GM03348 (cell line): ENCODE results near the gene CATSPERD.
"Not testable (repeated sequence)": the region's sequence is repeated elsewhere in the genome, so short reads cannot be mapped to it uniquely, and the experiment has no call there.

Experiments
- DNase-seq: peaks from one replicate; pipeline ENCODE4 v3.0.0; 2012; ENCODE audit warnings: low spot score

Gene CATSPERD

DNA sequence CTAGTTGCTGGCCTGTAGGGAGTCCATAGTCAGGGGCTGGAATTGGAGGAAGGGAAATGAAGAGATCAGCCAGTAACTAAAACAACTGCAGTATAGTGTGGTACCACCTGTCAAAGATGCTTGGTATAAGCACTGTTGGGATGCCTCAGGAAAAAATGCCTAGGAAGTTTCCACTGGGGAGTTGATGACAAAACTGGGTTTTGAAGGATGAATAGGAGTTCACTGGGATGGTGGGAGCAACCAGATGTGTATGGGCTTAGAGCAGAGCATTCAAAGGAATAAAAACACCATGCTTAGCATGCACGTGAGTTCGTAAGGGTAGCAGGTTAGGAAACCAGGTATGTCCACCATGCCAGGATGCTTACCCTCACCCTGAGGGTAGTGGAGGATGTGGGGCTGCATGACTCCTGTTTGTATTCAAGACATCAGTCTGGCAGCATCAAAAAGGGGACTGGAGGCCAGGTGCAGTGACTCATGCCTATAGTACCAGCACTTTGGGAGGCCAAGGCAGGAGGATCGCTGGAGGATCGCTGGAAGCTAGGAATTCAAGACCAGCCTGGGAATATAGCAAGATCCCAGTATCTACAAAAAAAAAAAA, 7.1 kb downstream of the CATSPERD start:
- no peak for DNase-seq

GRCh38 chr19:5733172-5733571, 12.7 kb downstream of the CATSPERD start:
- not testable (repeated sequence) for DNase-seq

- no peak for DNase-seq
These were observed 18.0 kb downstream of the CATSPERD start for GRCh38 chr19:5738423-5738822.

GRCh38 chr19:5742051-5742450, 21.6 kb downstream of the CATSPERD start:
- DNase-seq: no peak

GRCh38 chr19:5743630-5744029, 23.2 kb downstream of the CATSPERD start:
- peak; percentile 26 for DNase-seq

GRCh38 chr19:5744999-5745398, 24.6 kb downstream of the CATSPERD start:
- not testable (repeated sequence) for DNase-seq

- DNase-seq: not testable (repeated sequence)
These were observed 28.5 kb downstream of the CATSPERD start for GRCh38 chr19:5748920-5749319.

- no peak for DNase-seq
These were observed 29.1 kb downstream of the CATSPERD start for GRCh38 chr19:5749505-5749904.

DNA sequence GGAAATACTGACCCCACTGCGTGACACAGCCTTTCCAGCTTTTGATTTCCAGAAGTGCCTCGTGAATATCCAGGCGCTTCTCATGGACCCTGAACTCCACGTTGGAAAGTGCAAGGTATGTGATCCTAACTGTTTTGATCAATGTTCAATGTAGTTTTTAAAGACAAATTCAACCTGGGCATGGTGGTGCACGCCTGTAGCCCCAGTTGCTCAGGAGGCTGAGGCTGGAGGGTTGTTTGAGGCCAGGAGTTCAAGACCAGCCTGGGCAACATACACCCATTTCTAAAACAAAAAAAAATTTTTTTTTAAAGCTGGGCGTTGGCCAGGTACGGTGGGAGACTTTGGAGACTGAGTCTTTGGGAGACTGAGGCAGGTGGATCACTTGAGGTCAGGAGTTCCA, 31.3 kb downstream of the CATSPERD start:
- DNase-seq: no peak

GRCh38 chr19:5753743-5754142, 33.3 kb downstream of the CATSPERD start:
- no peak for DNase-seq

- DNase-seq: no peak
These were observed 42.3 kb downstream of the CATSPERD start for GRCh38 chr19:5762608-5763217.

DNA sequence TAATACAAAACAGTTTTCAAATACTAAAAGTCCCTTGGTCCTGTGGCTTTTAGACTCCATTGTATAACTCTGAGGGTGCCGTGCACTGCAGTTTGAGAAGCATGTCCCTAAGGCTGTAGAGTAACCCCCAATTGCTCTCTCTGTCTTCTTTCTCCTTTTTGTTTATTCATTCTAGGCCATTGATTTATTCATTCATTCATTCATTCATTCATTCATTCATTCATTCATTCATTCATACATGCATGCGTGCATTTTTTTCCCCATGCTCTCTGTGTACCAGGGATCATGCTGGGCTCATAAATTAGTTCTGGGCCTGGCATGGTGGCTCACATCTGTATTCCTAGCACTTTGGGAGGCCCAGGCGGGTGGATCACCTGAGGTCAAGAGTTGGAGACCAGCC, 44.8 kb downstream of the CATSPERD start:
- DNase-seq: no peak

GRCh38 chr19:5767949-5768348, 47.5 kb downstream of the CATSPERD start:
- DNase-seq: no peak

DNA sequence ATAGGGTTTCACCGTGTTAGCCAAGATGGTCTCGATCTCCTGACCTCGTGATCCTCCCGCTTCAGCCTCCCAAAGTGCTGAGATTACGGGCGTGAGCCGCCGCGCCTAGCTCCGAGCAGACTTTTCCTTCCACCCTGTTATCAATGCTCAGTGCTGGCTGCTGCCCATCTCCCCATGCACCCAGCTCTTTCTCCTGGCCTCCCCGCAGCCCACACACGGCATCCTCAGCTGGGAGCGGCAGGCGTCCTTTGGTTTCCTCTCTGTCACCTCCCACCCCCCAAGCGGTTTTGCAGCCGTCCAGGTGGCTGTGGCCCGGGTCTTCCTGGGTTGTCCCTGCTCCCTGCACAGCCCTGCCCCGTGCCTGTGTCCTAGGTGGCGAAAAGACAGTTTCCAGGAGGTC, 52.0 kb downstream of the CATSPERD start:
- no peak for DNase-seq

DNA sequence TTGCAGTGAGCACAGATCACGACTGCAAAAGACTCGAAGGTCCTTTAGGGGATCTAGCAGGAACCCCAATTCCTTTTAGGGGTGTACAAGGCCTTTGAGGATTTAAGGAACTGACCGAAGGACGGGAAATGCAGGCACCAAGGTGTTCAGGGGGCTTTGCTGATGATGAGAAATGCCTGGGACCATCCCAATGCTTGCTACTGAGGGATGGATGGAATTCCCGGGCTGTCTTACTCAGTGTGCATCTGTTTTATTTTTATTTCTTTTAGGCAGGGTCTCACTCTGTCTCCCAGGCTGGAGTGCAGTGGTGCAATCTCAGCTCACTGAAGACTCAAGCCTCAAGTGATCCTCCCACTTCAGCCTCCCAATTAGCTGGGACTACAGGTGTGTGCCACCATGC, 52.8 kb downstream of the CATSPERD start:
- no peak for DNase-seq

GRCh38 chr19:5774921-5775320, 54.5 kb downstream of the CATSPERD start:
- DNase-seq: no peak

- DNase-seq: peak; percentile 31
These were observed 55.4 kb downstream of the CATSPERD start for GRCh38 chr19:5775668-5776309.

DNA sequence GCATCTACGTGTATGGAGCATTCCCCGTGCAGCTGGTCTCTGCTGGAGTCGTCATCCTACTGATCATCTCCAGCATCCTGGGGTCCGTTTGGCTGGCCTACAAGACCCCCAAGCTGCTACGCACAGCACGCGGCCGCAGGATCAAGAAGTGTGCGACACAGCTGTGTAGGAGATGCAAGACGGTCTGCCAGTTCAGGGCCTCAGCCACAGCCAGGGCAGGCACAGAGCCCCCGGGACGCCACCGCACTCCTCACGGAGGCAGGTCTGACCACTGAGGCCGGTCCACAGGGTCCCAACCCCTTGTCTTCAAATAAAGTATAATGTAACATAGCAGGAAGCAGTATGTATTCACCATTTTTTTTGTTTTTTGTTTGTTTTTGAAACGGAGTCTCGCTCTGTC, 58.0 kb downstream of the CATSPERD start:
- no peak for DNase-seq

- DNase-seq: not testable (repeated sequence)
These were observed 60.5 kb downstream of the CATSPERD start for GRCh38 chr19:5780916-5781315.

DNA sequence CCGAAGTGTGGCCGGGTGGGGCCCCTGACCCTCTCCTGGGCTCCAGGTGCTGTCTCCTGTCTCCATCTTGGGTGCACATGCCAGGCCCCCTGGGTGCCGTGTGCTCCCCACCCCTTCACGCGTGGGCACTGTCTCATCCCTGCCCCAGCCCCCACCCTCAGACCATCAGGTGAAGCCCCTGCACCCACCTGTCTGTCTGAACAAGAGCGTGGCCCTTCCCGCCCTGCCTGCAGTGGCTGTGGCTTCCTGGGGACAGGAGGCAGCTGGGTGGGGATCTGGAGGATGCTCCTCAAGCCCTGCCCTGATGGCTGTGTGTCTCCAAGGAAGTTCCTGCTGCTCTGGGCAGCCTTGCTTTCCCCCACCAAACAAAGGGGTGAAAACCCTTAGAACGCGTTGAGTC, 61.9 kb downstream of the CATSPERD start:
- DNase-seq: no peak

DNA sequence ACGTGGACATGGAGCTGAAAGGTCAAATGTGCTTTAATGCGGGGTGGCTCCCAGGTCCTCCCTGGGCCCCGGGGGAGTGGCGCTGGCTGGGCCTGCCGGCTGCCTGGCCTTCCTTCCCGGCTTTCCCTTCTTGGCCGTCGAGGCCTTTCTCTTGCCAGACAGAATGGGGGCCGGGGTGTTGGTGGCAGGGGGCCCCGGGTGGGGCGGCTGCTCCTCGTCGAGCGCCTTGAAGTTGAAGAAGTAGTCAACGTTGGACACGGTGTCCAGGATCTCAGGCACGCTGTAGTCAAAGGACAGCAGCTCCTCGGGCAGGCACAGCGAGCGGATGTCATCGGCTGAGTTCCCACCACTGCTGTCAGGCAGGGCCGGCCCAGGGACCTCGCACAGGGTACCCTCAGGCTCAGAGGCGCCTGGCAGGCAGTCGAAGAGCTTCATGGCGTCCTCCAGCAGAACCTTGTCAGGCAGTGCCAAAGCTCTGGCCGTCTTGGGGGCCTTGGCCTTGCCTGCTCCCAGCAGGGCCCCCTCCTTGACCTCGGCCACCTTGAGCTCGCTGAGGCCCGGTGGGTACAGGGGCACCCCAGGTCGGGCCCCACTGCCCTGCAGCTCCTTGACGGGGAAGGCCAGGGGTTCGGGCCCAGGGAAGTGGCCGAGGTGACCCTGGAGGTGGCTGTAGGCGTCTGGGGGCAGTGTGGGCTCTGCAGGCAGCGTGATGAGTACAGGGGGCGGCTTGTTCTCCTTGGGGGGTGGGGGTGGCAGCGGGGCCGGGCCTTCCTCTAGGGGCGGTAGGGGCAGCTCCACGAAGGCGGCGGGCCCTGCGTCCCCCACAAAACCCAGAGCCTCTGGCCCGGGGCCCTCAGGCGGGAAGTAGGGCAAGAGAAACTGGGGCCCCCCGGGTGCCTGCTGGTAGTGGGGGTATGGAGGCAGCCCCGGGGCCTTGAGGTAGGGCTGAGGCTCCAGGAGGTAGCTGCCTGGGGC, 62.8 kb downstream of the CATSPERD start:
- DNase-seq: no peak

DNA sequence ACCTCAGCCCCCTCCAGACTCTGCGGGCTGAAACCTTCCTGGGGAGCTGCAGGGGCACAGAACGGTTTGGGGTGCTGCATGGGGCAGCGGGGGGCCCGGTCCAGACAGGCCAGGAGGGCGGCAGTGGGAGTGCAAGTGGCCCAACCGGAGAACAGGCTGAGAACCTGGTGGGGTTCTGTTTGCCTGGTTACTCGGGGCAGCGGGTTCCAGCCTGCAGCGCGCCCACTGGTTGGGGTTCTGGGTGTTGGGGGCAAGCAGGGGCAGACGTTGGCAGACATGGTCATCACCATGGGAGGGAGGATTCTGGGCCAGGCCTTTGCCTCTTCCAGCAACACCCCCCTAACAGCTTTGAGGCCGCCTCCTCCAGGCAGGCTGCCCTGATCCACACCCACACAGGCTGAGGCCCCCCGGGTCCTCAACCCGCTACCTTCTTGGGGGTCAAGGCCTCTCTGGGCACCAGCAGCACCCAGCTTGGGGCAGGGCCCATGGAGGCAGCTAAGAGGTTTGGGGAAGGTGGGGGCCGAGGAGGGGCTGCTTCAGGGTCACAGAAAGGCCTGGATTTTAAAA, 64.2 kb downstream of the CATSPERD start, which contains the start of gene PRR22:
TSS of gene PRR22 (minus strand) at position 166 of the 567 bp plus-strand sequence. CDS start at position 80, 86 bp downstream.
- no peak for DNase-seq
